A549 (cell line): Measurements from ENCODE around the gene PCDHA12. TPM values are rescaled to one million over a fixed set of nuclear protein-coding genes. Genes with fewer than 3 reads are reported as not detected.

Experiments used
- ATAC-seq, 2 experiments: fragments of 200-7000 bp in 1 of 2; fragments of >200 bp in 1 of 2; cut with Nextera tagmentation in 1 of 2; cut with Tn5 transposase in 1 of 2; 3 replicates each; pipeline versions ENCODE4 v1.8.0 to v1.9.1; 2018 to 2020; ENCODE audit warnings: mild to moderate bottlenecking in 1 of 2, moderate library complexity in 1 of 2
- CTCF ChIA-PET: fragments of 300-600 bp; sonication (Branson Sonifier 250); formaldehyde crosslinking; extraction: SDS; loops from one replicate; lab custom pipeline; 2021; ENCODE audit warnings: antibody characterized with exemption, inconsistent platforms; lab: Yijun Ruan, JAX
- POLR2A ChIA-PET: fragments of 350-600 bp; formaldehyde crosslinking; extraction: SDS; loops from one replicate; lab custom pipeline; 2021; ENCODE audit warnings: antibody characterized with exemption, inconsistent platforms; lab: Yijun Ruan, JAX
- DNase-seq, 2 experiments: peaks; one replicate each; pipeline versions ENCODE4 v3.0.0 to v3.0.0-alpha.2; 2011 to 2016; ENCODE audit warnings: low read depth in 1 of 2, low spot score in 1 of 2
- FAIRE-seq: peaks from 2 replicates; lab custom pipeline; 2011; peaks lifted over from hg19 to GRCh38; lab: Jason Lieb, UNC
- H3K27ac ChIP-seq, 2 experiments: fragments of >200 bp; sonication (Bioruptor Twin); formaldehyde crosslinking; 3 replicates each; pipeline ENCODE4 v1.5.1; 2016 to 2017
- H3K4me1 ChIP-seq: fragments of >200 bp; sonication (Bioruptor Twin); formaldehyde crosslinking; 3 replicates; pipeline ENCODE4 v1.6.1; 2016
- H3K4me2 ChIP-seq: fragments of >200 bp; sonication (Bioruptor Twin); formaldehyde crosslinking; 3 replicates; pipeline ENCODE4 v1.6.1; 2016
- H3K4me3 ChIP-seq: fragments of >200 bp; sonication (Bioruptor Twin); formaldehyde crosslinking; 3 replicates; pipeline ENCODE4 v1.5.1; 2016
- H3K9me3 ChIP-seq: fragments of >200 bp; sonication (Bioruptor Twin); formaldehyde crosslinking; 3 replicates; pipeline ENCODE4 v1.6.1; 2016
- BHLHE40 ChIP-seq: IDR thresholded peaks from 2 replicates; pipeline ENCODE4 v1.6.1; 2012; ENCODE audit warnings: low read depth, low read length, inconsistent platforms
- CBX8 ChIP-seq: fragments of 200-600 bp; sonication (generic); IDR thresholded peaks from 2 replicates; pipeline ENCODE4 v1.6.1; 2016
- CHD2 ChIP-seq: fragments of 150-350 bp; IDR thresholded peaks from 2 replicates; pipeline ENCODE4 v1.6.1; 2014; ENCODE audit warnings: low read length; ENCODE audit not compliant: partially characterized antibody
- E2F6 ChIP-seq: IDR thresholded peaks from 2 replicates; pipeline ENCODE4 v1.6.1; 2012; ENCODE audit warnings: low read depth, borderline replicate concordance
- EP300 ChIP-seq, 2 experiments: fragments of >200 bp; sonication (Bioruptor Twin); formaldehyde crosslinking; IDR thresholded peaks; 2 replicates in 1 of 2; 3 replicates in 1 of 2; pipeline ENCODE4 v1.6.1; 2016 to 2017
- ESRRA ChIP-seq: fragments of 150-350 bp; IDR thresholded peaks from 2 replicates; pipeline ENCODE4 v1.6.1; 2014; ENCODE audit warnings: mild to moderate bottlenecking, low read length, borderline replicate concordance
- FOSB ChIP-seq: fragments of 250-450 bp; sonication (Bioruptor Pico); IDR thresholded peaks from 2 replicates; pipeline ENCODE4 v1.5.0; 2020; ENCODE audit warnings: mild to moderate bottlenecking, moderate library complexity
- FOXS1 ChIP-seq: fragments of 250-450 bp; sonication (Bioruptor Pico); IDR thresholded peaks from 2 replicates; pipeline ENCODE4 v1.5.0; 2020; ENCODE audit warnings: mild to moderate bottlenecking, moderate library complexity
- GATA3 ChIP-seq: IDR thresholded peaks from 2 replicates; pipeline ENCODE4 v1.6.1; 2012; ENCODE audit warnings: borderline replicate concordance
- HMGXB4 ChIP-seq: fragments of 250-450 bp; sonication (Bioruptor Pico); IDR thresholded peaks from 2 replicates; pipeline ENCODE4 v1.5.0; 2021; ENCODE audit warnings: mild to moderate bottlenecking, moderate library complexity, borderline replicate concordance
- HOXB5 ChIP-seq: fragments of 250-450 bp; sonication (Bioruptor Pico); IDR thresholded peaks from 2 replicates; pipeline ENCODE4 v1.5.0; 2020; ENCODE audit warnings: mild to moderate bottlenecking, moderate library complexity
- KDM1A ChIP-seq: fragments of 200-600 bp; sonication (generic); IDR thresholded peaks from 2 replicates; pipeline ENCODE4 v1.6.1; 2016; ENCODE audit warnings: low read depth, mild to moderate bottlenecking
- KDM5A ChIP-seq: fragments of 200-600 bp; sonication (generic); IDR thresholded peaks from 2 replicates; pipeline ENCODE4 v1.6.1; 2016; ENCODE audit warnings: antibody characterized with exemption, mild to moderate bottlenecking
- MAFK ChIP-seq: fragments of 450-650 bp; IDR thresholded peaks from 2 replicates; pipeline ENCODE4 v1.6.1; 2014; ENCODE audit not compliant: partially characterized antibody
- MYC ChIP-seq: IDR thresholded peaks from 2 replicates; pipeline ENCODE4 v1.6.1; 2012; ENCODE audit warnings: mild to moderate bottlenecking, inconsistent platforms, low read length, improper control_type of control experiment, borderline replicate concordance
- NFE2L2 ChIP-seq: fragments of 150-350 bp; conservative IDR thresholded peaks from 2 replicates; pipeline ENCODE4 v1.6.1; 2014; ENCODE audit warnings: low read length
- NR3C1 ChIP-seq: fragments of >200 bp; sonication (Bioruptor Twin); formaldehyde crosslinking; IDR thresholded peaks from 3 replicates; pipeline ENCODE4 v1.6.1; 2017
- RAD21 ChIP-seq, 2 experiments: fragments of >200 bp in 1 of 2; sonication (Bioruptor Twin) in 1 of 2; formaldehyde crosslinking in 1 of 2; IDR thresholded peaks in 1 of 2; conservative IDR thresholded peaks in 1 of 2; 2 replicates in 1 of 2; 3 replicates in 1 of 2; pipeline ENCODE4 v1.6.1; 2012 to 2018; ENCODE audit warnings: inconsistent platforms in 1 of 2
- RNF2 ChIP-seq: fragments of 200-600 bp; sonication (generic); IDR thresholded peaks from 2 replicates; pipeline ENCODE4 v1.6.1; 2016; ENCODE audit warnings: low read depth, mild to moderate bottlenecking, antibody characterized with exemption, moderate library complexity, borderline replicate concordance
- TP53 ChIP-seq: fragments of 250-450 bp; sonication (Bioruptor Pico); IDR thresholded peaks from 2 replicates; pipeline ENCODE4 v1.5.0; 2021; ENCODE audit warnings: mild to moderate bottlenecking, moderate library complexity
- ZFP36 ChIP-seq: fragments of 450-650 bp; IDR thresholded peaks from 2 replicates; pipeline ENCODE4 v1.6.1; 2014; ENCODE audit warnings: borderline replicate concordance; ENCODE audit not compliant: partially characterized antibody
- ZSCAN20 ChIP-seq: fragments of 250-450 bp; sonication (Bioruptor Pico); IDR thresholded peaks from 2 replicates; pipeline ENCODE4 v1.8.0; 2022; ENCODE audit warnings: mild to moderate bottlenecking, moderate library complexity
- WGBS: methylation state at CpG from one replicate; pipeline ENCODE4 v1.1.6; 2017; ENCODE audit errors: missing lambda C conversion rate; 5-methylcytosine and 5-hydroxymethylcytosine counted together
- polyA plus RNA-seq, 4 experiments: library from polyadenylated mRNA; depleted of rRNA in 3 of 4; stranded (reverse); fragments of >200 nt; fragmentation: RNase III in 1 of 4; extraction: RNeasy Plus Mini Kit Qiagen cat#74134 plus additional on column Dnase treatment in 1 of 4; gene quantifications; 2 replicates in 3 of 4; 3 replicates in 1 of 4; pipeline ENCODE4 v1.2.3, GENCODE V29; 2011 to 2017

PCDHA12 gene
- polyA plus RNA-seq, 2 of the 4 experiments (the other 2 are of a cell fraction) = 2.5 to 2.9 TPM

DNA sequence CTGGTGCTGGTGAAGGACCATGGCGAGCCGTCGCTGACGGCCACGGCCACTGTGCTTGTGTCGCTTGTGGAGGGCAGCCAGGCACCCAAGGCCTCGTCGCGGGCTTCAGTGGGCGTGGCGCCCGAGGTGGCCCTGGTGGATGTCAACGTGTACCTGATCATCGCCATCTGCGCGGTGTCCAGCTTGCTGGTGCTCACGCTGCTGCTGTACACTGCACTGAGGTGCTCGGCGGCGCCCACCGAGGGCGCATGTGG, 17.2 kb upstream of the PCDHA12 start:
- 77% methylated on average over 12 of the region's 22 CpGs for WGBS
- no peak for FAIRE-seq
- CTCF ChIA-PET = no interaction called here
- POLR2A ChIA-PET = no interaction called here
- DNase-seq = no peak
- no peak overlapping the region for H3K4me3 ChIP-seq
- H3K27ac ChIP-seq = no peak overlapping the region
- TF ChIP-seq KDM1A = no peak
- no peak for TF ChIP-seq FOXS1 (CRISPR knock-in tag)
- TF ChIP-seq ZSCAN20 = no peak
- no peak for TF ChIP-seq GATA3
- TF ChIP-seq BHLHE40 = no peak
- no peak for TF ChIP-seq RNF2
- TF ChIP-seq MYC = no peak
- no peak for TF ChIP-seq E2F6
- TF ChIP-seq NFE2L2 = no peak
- TF ChIP-seq FOSB (CRISPR knock-in tag) = no peak
- TF ChIP-seq MAFK = no peak
- TF ChIP-seq HOXB5 = no peak
- no peak overlapping the region for H3K4me2 ChIP-seq
- peaks cover 18% of the 10 kb centered on the region for H3K9me3 ChIP-seq
- H3K4me1 ChIP-seq = no peaks in the 10 kb centered on the region
- ATAC-seq = no peak

GRCh38 chr5:140862441-140863295, 12.4 kb upstream of the PCDHA12 start:
- ChIA-PET CTCF (interaction anchor here (0.8 to 3.7 kb wide), 5 partner anchors 8 to 361 kb away, joined by 3 to 18 read pairs (median 3); partner anchors contain the start of gene PCDHB14), POLR2A (no interaction called here)
- ATAC-seq (no peak), DNase-seq (no peak), FAIRE-seq (no peak)
- 83% methylated on average over 72 of the region's 76 CpGs for WGBS
- H3K4me2 ChIP-seq = no peak overlapping the region
- no peak overlapping the region for H3K27ac ChIP-seq
- TF ChIP-seq ESRRA (no peak), RAD21 (conservative IDR thresholded peaks at IDR 0.05 in 1 of 2, IDR thresholded peaks at IDR 0.05 in 1 of 2) (no peak), KDM5A (no peak), TP53 (CRISPR knock-in tag) (no peak), FOSB (CRISPR knock-in tag) (no peak), KDM1A (no peak), ZFP36 (no peak), HMGXB4 (CRISPR knock-in tag) (no peak), NR3C1 (no peak), EP300 (IDR thresholded peaks at IDR 0.05) (no peak), CHD2 (no peak), CBX8 (no peak)
- no peak overlapping the region for H3K4me3 ChIP-seq
- H3K4me1 ChIP-seq = no peaks in the 10 kb centered on the region
- H3K9me3 ChIP-seq = peaks cover 16% of the 10 kb centered on the region; the same call in 2 of the 3 replicates
